HG03469 (cell line): ENCODE results near the gene CRHBP.

Experiments
- ATAC-seq: cut with Tn5 transposase; IDR thresholded peaks from one replicate; pipeline ENCODE4 v1.9.1; 2021; ENCODE audit warnings: mild to moderate bottlenecking, moderate library complexity, moderate number of reproducible peaks; ENCODE audit not compliant: unreplicated experiment

Gene CRHBP

DNA sequence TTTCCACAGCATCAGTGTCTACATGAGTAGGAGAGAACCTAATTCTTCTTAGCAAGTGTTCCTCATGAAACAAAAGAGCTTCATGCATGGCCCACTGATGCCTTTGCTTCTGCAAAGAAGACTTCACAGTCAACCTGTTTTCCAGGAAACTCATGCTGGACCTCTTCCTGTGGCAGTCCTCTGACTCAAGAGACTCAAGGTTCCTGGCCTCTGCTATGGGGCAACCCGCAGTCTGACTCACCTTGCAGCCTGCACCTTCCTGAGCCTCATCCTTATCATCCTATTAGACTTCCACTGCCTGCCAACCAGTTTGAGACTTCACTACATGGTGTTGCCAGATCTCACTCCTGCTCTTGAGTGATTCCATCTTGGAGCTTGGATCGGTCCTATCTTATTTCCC is 59.8 kb downstream of the CRHBP start:
- ATAC-seq: no peak

DNA sequence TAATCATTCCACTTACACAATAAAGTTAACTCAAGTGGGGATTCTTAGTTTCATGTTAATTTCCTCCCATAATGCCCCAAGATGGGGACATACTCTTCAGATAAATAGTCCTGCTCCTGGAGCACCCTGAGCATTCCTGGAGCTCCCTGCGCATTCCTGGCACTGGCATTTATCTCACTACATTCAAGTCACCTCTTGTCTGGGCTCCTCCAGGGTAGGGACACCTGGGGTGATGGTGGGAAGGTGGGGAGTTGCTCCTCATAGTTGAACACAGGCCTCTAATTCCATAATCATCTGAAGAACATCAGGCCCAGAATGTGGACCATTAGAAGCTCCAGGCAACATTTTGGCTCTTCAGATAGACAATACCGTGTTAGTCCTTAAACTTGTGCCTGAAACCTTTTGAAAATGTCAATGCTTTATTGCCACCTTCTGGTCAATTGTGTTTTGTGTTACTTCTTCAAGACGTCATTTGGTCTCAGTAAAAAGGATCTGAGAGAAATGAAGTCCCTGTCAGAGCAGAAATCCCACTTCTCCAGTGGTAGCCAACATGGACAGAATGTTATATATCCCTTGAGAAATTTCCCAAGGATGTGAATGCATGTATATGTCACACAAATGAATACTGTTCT is 63.2 kb downstream of the CRHBP start:
- no peak for ATAC-seq

DNA sequence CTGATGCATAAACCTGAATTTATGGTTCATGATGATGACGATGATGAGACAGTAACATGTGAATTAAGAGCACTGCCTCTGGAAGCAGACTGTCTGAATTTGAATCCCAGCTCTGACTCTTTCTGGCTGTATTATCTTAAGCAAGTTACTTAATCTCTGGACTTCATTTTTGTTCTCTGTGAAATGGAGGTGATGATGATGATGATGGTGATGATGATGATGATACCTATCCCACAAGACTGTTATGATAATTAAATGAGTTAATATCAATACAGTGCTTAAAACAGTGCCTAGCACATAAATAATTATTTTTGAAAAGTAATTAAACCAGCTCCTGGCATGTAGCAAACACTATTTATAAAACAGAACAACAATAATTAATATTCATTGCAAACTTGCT is 64.1 kb downstream of the CRHBP start:
- no peak for ATAC-seq

DNA sequence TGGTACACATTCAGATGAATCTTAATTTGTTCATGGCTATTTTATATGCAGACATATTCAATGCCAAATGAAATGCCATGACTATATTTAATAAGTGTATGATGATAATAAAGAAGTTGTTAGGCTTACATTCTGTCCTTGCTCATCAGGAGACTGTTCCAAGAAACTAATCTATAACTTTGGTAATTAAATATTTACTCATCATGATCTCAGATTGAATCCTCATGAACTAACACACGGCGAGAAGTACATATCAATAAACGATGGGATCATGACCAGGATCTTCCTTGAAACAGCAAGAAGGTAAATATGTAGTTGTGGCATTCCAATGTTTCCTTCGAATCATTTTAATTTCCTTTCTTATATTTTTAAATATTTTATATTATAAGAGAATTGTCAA is 64.8 kb downstream of the CRHBP start:
- no peak for ATAC-seq
